ENCODE data around the gene RNF138.
"Not testable (repeated sequence)": the region's sequence is repeated elsewhere in the genome, so short reads cannot be mapped to it uniquely, and the experiment has no call there.

Gene RNF138, protein sequence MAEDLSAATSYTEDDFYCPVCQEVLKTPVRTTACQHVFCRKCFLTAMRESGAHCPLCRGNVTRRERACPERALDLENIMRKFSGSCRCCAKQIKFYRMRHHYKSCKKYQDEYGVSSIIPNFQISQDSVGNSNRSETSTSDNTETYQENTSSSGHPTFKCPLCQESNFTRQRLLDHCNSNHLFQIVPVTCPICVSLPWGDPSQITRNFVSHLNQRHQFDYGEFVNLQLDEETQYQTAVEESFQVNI

DNA sequence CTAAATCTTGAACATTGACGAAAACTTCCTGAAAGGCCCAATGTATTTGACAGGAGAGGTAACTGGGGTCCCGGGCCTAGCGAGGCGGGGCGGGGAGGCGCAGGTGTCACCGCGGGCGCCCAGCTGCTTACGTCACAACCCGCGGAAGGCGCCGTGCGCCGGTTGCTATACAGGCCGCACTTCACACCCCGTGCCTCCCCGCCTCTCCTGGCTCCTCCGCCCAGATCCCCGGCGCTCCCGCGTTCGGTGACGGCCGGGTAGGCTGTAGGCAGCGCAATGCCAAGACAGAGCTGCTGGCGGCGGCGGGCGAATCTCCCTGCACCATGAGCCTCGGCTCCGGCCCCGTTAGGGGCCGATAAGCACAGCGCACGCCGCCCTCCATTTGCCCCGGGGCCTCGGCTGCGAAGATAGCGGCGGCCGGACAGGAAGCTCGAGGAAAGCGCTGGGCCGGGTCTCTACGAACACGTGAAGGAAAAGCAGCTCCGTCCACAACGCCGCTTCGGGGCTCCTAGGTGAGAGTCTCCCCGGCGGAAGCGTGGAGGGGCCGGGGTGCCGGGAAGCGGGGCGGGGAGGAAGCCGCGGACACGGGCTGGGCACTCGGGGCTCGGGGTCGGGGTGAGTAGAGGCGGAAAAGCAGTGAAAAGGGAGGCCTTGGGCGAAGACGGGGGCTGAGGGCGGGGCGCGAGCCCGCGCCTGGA is at the start of gene RNF138:
Gene RNF138, plus strand, starts transcription at position 151 of the 698 bp plus-strand sequence. CDS start 903 bp downstream, outside the sequence.
- DNase-seq (ENCODE audit: low read depth, low spot score): peak; percentile 38

DNA sequence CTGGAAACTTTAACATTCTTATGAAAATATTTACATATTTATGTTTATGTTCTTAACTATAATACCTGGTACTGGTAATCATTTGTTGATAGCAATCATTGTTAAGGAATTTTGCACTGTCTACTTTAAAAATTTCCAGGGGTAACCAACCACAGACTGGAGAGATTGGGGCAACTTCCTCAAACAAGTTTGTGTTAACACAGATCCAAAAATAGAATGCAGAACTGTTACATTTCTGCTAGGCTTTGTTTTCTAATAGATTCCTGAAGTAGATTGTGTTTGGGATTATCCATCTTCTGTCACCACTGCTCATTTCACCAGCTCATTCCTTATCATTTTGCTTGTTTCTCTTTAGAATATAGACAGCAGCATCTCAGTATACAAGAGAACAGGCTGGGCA is 49.3 kb upstream of the RNF138 start:
- no peak for DNase-seq (ENCODE audit: low read depth, low spot score)

DNA sequence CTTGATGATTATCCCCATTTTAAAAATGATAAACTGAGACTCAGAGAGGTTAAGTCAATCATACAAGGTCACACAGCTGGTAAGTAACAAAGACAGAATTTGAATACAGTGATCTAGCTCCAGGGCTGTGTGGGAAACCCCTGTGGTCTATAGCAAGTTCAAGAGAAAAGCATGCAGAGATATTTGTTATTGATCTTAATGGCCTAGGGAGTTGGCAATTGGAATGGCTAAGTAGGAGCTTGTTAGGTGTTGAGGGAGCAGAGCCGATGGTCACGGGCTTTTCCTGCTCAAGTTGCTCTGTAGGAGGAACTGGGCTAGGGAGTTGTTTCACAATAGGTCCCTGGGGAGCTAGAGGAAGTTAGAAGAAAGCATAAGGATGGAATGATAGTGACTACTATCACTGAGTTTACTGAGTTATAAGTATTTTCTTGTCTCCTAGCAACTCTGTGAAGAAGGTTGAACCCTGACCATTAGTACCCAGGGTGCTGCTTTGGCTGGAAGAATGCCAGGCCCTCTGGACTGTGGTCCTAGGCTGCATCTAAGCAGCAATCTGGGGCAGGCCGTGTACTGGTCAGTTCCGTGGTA is 43.1 kb upstream of the RNF138 start:
- DNase-seq (ENCODE audit: low read depth, low spot score): no peak

DNA sequence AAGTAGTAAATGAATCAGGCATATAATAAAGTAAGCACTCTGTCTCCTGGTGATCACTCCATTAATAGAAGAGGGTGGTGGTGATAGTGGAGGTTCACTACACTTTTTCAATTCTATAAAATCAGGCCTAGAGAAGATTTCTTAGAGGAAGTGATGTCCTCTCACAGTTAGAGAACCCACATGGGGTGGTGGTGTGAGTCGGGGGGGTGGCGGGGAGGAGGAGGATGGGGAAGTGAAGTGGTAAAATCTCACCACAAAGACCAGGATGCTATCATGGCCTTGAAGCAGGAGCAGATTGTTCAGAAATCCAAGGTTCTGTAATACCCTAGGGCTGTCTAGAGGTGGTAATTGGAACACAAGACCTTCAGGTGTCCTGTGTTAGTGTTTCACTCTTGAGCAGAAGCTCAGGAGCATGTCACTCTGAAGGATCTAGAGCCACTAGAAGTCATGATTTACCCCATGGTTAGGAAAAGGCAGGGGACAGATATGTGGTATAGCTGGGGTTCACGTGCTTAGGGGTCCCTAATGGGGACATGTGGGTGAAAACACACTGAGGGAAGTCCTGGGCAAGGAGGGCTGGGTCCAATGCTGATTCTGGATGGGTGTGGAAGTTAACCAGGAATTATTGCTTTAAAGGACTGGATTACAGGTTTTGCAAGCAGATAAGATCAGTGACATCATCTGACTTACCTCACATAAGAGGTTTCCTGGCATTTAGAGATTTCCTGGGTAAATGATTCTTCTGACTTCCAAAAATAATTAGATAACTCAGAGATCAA is 42.1 kb upstream of the RNF138 start:
- DNase-seq (ENCODE audit: low read depth, low spot score): no peak

DNA sequence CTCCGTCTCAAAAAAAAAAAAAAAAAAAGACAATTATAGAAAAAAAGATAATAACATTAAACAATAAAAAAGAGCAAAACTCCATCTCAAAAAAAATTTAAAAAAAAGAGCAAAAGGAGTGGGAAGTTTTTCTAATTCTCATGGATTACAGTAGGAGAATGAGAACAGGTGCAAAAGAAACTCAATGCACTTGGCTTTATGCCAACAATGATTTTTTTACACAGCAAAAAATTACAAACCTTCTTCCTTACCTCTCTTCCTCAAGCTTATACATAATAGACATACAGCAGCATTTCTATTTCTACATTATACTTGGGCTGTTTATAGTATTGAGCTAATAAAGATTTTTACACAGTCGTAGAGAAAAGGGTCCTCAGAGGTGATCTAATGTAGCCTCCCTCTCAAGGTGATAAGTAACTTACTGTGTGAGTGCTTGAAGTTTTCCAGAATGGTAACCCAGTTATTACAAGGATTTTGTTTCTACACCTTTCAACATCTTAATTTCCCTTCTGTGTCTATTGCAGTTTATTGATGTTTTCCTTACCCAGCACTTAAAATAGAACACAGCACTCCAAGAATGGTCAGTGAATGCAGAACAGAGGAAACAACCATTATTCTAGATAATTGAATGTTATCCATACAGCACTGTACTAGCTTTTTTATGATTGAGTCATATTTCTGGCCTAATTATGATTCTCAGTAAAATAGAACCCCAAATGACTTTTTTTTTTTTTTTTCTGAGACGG is 34.9 kb upstream of the RNF138 start:
- no peak for DNase-seq (ENCODE audit: low read depth, low spot score)

DNA sequence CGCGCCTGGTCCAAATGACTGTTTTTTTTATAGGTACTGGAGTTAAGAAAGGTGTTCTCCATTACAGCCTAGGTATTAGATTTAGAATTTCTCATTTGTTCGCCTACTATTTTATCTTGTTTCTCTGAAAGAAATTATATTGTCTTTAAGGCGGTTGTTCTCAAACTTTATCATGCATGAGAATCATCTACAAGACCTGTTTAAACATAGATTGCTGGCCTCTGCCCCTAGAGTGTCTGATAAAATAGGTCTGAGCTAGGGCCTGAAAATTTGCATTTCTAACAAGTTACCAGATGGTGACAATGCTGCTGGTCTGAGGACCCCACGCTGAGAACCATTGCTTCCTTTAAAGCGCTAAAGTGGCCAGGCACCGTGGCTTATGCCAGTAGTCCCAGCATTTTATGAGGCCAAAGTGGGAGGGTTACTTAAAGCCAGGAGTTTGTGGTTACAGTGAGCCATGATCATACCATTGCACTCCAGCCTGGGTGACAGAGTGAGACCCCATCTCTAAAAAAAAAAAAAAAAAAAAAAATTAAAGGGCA is 34.0 kb upstream of the RNF138 start:
- peak; percentile 38 for DNase-seq (ENCODE audit: low read depth, low spot score)

DNA sequence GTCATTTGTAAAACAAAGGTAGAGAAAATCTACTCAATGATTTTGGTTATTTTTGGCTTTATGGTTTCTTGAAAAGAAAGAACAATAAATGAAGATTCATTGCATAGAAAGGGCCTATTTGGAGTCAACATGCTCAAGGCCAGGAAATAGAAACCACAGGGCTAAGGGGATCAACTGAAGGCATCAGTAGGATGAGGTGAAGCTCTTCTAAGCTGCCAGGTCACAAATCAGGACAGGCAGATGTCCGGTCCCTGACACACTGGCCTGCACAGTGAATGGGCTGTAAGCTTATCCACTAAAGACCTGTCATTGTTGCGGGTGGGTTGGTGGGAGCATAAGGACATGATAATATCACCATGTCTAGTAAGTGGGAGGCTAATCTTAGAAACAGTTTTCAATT is 31.6 kb upstream of the RNF138 start:
- DNase-seq (ENCODE audit: low read depth, low spot score): no peak

DNA sequence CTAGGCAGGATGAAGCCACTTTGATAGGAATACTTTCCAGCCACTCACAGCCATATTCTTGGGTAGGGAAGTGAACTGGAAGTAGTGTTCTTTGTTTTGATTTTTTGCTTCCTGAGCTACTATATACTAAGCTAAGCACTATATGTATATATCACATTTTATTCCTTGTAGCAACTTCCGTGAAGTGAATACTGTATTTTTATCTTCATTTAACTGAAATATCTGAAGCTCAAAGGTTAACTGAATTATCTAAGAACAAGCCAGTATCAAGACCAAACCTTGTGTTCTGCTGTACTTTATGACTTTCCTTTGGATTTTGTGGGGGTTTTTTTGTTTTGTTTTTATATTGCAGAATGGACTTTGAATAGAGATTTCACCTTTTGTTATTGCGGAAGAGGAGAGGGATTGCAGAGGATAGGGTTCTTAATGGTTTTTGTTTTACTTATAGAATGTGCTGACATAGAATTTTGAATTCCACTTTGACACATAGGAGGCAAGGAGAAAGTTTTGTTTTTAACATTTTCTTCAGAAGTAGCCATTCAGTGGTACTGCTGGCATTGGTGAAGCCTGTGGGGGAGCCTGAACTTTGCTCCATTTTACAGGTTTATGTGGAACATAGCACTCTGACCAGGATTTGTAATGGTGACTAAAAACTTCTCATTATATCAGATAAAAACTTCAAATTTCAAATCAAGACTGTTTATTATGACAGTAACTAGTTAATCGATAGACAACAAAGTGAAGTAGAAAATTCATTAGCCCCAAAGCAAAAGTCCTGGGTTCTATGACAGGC is 24.1 kb upstream of the RNF138 start:
- no peak for DNase-seq (ENCODE audit: low read depth, low spot score)

DNA sequence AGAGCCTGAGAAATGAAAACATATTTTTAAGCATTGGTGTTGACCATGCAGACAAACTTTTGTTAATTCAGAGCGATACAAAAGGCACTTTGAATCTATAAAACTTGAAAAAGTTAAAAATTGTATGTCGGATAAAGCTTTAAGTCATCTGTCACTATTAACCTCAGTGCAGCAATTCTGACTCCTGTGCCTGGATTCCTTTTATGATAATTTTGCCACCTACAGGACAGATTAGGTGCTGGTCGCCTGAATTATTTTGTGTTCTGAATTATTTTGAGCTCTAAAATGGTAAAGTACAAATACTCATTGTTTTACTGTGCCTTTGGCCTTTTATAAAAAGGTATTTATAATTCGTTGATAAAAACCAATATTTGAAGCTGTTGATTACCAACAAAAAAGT is 19.4 kb upstream of the RNF138 start:
- DNase-seq (ENCODE audit: low read depth, low spot score): no peak

DNA sequence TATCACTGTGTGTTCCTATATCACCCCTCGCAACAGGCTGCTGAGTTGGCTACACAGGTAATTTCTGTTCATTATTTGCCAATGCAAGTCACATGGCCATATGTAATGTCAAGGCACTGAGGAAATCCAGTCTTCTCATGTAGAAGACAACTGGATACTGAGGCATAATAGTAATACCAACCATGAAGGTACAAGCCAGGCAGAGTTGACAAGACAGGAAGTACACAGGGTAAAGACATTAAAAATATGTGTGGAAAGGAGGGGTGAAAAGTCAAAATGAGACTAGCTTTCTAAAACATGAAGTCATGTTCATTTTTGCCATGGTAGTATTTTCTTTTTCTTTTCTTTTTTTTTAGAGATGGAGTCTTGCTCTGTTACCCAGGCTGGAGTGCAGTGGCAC is 17.5 kb upstream of the RNF138 start:
- no peak for DNase-seq (ENCODE audit: low read depth, low spot score)

DNA sequence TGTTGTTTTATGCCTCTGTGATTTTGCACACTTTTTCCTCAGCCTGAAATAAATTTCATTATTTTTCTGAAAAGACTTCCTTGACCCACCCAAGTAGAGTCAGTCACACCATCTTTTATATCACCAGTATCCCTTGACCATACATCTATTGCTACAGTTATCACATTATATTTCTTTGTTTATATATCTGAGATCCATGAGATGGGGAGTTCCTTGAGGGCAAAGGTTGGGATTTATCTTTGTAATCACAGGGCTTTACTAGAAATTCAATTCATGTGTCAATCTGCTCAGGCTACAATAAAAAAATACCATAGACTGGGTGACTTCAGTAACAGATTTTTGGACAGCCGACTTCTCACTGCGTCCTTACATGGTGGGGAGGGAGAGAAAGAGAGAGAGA is 12.8 kb upstream of the RNF138 start:
- DNase-seq (ENCODE audit: low read depth, low spot score): no peak

DNA sequence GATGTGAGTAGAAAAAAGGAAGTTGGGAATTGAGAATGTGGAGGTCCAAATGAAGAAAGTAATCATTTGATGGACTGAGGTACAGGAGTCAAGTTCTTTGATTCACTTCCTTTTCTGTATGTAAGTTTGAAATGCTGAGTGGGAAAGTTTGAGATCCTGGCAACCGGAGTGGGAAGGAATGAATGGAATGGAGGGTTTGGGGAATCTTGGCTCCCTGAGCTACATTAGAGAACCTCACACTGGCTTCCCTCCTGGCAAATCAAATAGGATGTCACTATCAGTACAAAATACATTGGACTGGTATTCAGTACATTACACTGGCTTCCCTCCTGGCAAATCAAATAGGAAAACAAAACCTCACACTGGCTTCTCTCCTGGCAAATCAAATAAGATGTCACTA is 9.8 kb upstream of the RNF138 start:
- no peak for DNase-seq (ENCODE audit: low read depth, low spot score)

DNA sequence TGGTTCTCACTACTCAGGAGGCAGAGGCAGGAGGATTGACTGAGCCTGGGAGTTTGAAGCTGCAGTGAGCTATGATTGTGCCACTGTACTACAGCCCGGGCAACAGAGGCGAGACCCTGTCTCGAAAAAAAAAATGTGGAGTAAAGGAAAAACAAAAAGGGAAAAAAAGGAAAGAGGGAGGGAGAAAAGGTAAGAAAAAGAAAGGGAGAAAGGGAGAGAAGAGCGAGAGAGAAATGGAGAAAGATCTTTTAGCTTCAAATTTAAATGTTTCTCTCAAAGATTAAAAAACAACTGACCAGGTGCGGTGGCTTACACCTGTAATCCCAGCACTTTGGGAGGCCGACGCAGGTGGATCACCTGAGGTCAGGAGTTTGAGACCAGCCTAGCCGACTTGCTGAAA is 7.9 kb upstream of the RNF138 start:
- DNase-seq (ENCODE audit: low read depth, low spot score): no peak

DNA sequence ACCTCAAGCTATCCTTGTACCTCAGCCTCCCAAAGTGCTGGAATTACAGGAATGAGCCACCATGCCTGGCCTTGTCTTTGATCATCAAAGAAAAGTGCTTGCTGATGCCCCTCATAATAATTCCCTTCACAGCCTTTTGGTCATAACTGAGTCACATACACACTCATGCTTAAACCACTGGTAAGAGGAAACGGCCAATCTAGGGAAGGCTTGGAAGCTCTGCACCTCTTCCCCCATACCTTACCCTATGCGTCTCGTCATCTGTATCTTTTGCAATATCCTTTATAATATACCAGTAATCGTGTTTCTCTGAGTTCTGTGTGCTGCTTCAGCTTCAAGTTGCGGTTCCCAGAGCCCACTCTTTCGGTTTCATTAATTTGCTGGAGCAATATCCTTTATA is 4.8 kb upstream of the RNF138 start:
- no peak for DNase-seq (ENCODE audit: low read depth, low spot score)

DNA sequence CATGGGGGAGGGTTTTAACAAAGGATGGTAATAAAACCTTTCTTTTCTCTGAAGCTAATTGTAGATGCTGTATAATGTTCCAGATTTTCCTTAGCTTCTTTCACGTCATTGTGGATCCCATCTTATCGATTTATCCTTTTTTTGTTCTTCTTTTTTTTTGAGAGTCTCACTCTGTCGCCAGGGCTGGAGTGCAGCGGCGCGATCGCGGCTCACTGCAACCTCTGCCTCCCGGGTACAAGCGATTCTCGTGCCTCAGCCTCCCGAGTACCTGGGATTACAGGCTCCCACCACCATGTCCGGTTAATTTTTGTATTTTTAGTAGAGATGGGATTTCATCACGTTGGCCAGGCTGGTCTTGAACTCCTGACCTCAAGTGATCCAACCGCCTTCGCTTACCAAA is 843 bp upstream of the RNF138 start:
- DNase-seq (ENCODE audit: low read depth, low spot score): not testable (repeated sequence)

DNA sequence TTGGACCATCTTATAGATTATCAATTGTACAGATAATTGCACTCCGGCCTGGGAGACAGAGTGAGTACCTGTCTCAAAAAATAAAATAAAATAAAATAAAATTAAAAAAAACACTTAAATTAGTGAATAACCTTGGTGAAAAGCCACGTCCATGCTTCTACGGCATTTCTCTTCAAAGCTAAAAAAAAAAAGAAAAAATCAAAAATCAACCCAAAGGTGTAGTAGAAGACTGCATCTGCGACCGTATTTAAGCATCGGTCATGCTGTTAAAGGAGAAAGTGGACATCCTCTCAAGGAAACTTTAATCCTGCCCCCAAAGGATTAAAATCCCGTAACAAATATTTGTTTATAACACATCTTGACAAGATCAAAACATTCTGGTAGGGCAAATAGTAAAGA is 350 bp upstream of the RNF138 start:
- DNase-seq (ENCODE audit: low read depth, low spot score): no peak

DNA sequence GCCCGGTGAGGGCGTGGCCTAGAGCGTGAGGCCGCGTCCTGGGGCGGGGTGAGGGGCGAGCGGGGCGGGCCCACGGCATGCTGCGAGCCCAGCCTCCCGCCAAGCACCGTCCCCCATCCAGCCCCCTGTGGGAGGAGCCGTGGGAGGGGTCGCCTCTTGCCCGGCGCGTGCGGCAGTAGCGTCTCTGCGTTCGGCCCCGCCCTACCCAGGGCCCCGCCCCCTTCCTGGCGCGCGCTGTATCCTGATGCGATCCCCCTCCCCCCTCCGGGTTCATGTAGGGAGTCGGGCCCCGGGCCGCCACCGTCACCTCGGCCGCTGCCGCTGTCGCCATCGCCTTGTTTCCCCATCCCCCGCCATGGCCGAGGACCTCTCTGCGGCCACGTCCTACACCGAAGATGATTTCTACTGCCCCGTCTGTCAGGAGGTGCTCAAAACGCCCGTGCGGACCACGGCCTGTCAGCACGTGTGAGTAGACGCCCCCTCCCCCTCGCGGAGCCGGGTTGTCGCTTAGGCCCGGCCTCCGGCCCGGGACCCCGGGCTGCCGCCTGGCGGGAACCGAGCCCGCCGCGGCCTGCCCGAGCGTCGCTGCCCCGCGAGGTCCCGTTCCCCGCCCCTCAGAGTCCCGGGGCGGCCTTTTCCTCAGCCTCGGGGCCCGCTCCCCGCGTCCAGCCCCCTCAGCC is 888 bp downstream of the RNF138 start:
- DNase-seq (ENCODE audit: low read depth, low spot score): peak; percentile 63

DNA sequence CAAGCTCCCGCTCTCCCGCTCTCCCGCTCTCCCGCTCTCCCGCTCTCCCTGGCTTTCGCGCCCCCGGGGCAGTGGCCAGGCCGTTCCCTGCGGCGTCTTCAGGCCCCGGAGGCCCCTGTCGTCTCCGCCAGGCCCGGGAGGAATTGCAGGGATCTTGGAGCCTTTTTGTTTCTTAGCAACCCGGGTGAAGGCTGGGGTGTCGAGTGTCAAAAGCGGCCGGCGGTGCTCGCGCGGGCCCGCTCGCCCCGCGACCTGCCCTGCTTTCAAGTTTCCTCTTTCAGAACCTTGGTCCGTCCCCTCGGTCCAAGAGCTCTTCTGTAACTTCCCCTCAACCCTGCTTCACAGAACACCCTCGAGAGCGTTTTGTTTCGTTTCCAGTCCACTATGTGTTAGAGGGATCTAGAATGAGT is 1.4 kb downstream of the RNF138 start:
- DNase-seq (ENCODE audit: low read depth, low spot score): no peak

DNA sequence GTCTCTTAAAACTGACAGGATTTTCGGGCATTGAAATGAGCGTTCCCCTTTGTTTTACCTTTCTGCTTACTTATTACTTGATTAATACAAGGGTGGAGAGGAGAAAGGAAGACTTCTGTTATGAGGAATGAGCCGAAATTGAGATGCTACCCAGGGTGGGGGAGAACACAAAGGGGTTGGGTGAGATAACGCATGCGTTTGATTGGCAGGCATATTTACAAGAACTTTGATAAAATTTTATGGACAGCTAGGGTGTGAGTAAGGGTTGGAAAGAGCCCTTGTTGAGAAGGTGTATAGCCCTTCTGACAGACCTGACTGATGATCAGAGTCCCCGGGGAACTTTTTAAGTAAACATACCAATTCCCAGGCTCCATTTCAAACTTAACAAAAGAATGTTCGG is 1.8 kb downstream of the RNF138 start:
- no peak for DNase-seq (ENCODE audit: low read depth, low spot score)

All from iPS DF 19.7 (cell line).